Memory B cell (primary cell): Measurements from ENCODE around the gene VPREB3.

ENCODE experiments used
- ATAC-seq: fragments of 150-1000 bp; cut with Tn5 transposase; 2 replicates; pipeline ENCODE4 v1.10.0; 2021; ENCODE audit warnings: low read depth, mild to moderate bottlenecking, moderate library complexity
- DNase-seq, 2 donors: peaks; one replicate each; pipeline ENCODE4 v3.0.0; 2022; ENCODE audit warnings: low spot score in 2 of 2
- H3K27ac Mint-ChIP-seq: one replicate; pipeline ENCODE4 v1.8.0; 2022; ENCODE audit warnings: mild to moderate bottlenecking, moderate library complexity, mixed read lengths
- H3K27me3 Mint-ChIP-seq: one replicate; pipeline ENCODE4 v1.8.0; 2022; ENCODE audit warnings: mixed read lengths
- H3K36me3 Mint-ChIP-seq: one replicate; pipeline ENCODE4 v1.8.0; 2022; ENCODE audit warnings: mild to moderate bottlenecking, mixed read lengths
- H3K4me1 Mint-ChIP-seq: one replicate; pipeline ENCODE4 v1.8.0; 2022; ENCODE audit warnings: mixed read lengths
- H3K4me3 Mint-ChIP-seq: one replicate; pipeline ENCODE4 v1.8.0; 2022; ENCODE audit warnings: mild to moderate bottlenecking, moderate library complexity, mixed read lengths
- H3K9me3 Mint-ChIP-seq: one replicate; pipeline ENCODE4 v1.8.0; 2022; ENCODE audit warnings: mixed read lengths

Gene VPREB3

GRCh38 chr22:23787600-23787896 is 33.3 kb upstream of the VPREB3 start:
- Mint-ChIP-seq H3K36me3 (peaks cover 7% of the 10 kb centered on the region), H3K27me3 (no peaks in the 10 kb centered on the region), H3K9me3 (no peaks in the 10 kb centered on the region), H3K4me3 (peak overlapping the region; percentile 87), H3K4me1 (peaks cover 14% of the 10 kb centered on the region), H3K27ac (peak overlapping the region; percentile 86)
- DNase-seq (no peak), ATAC-seq (peak; percentile 21)

GRCh38 chr22:23786752-23787599 is 32.8 kb upstream of the VPREB3 start, which contains the start of gene SMARCB1:
Gene SMARCB1 (plus strand): TSS chr22:23786966. CDS start chr22:23787170, 204 bp downstream.
- H3K27me3 Mint-ChIP-seq = no peaks in the 10 kb centered on the region
- peak within 1 kb of the TSS; percentile 87 for H3K4me3 Mint-ChIP-seq
- peaks cover 14% of the 10 kb centered on the region for H3K4me1 Mint-ChIP-seq
- H3K9me3 Mint-ChIP-seq = no peaks in the 10 kb centered on the region
- H3K27ac Mint-ChIP-seq = peak within 1 kb of the TSS; percentile 86
- H3K36me3 Mint-ChIP-seq = peaks cover 7% of the 10 kb centered on the region
- ATAC-seq (peak; percentile 77), DNase-seq (peak; percentile 87 to 88)

GRCh38 chr22:23786261-23786710 is 32.1 kb upstream of the VPREB3 start:
- ATAC-seq = no peak
- Mint-ChIP-seq H3K27me3 (no peaks in the 10 kb centered on the region), H3K4me3 (peak overlapping the region; percentile 87), H3K4me1 (peaks cover 14% of the 10 kb centered on the region), H3K9me3 (no peaks in the 10 kb centered on the region), H3K27ac (peak overlapping the region; percentile 86), H3K36me3 (peaks cover 6% of the 10 kb centered on the region)
- no peak for DNase-seq

- Mint-ChIP-seq H3K4me3 (no peak overlapping the region), H3K4me1 (peaks cover 6% of the 10 kb centered on the region), H3K27me3 (no peaks in the 10 kb centered on the region), H3K36me3 (peaks cover 5% of the 10 kb centered on the region), H3K9me3 (no peaks in the 10 kb centered on the region), H3K27ac (no peak overlapping the region)
- DNase-seq (no peak), ATAC-seq (no peak)
Observed at GRCh38 chr22:23784215-23784732, 30.0 kb upstream of the VPREB3 start.

- H3K9me3 Mint-ChIP-seq = no peaks in the 10 kb centered on the region
- H3K27me3 Mint-ChIP-seq = no peaks in the 10 kb centered on the region
- no peak overlapping the region for H3K4me3 Mint-ChIP-seq
- DNase-seq = no peak
- no peak overlapping the region for H3K27ac Mint-ChIP-seq
- peaks cover 5% of the 10 kb centered on the region for H3K36me3 Mint-ChIP-seq
- peaks cover 4% of the 10 kb centered on the region for H3K4me1 Mint-ChIP-seq
- no peak for ATAC-seq
Observed at GRCh38 chr22:23783265-23784150, 29.3 kb upstream of the VPREB3 start.

- no peak for ATAC-seq
- H3K4me3 Mint-ChIP-seq = no peak overlapping the region
- no peaks in the 10 kb centered on the region for H3K27me3 Mint-ChIP-seq
- peaks cover 5% of the 10 kb centered on the region for H3K36me3 Mint-ChIP-seq
- H3K9me3 Mint-ChIP-seq = no peaks in the 10 kb centered on the region
- H3K27ac Mint-ChIP-seq = no peak overlapping the region
- H3K4me1 Mint-ChIP-seq = peaks cover 4% of the 10 kb centered on the region
- DNase-seq = no peak
Observed at GRCh38 chr22:23782703-23783102, 28.5 kb upstream of the VPREB3 start.

- no peak overlapping the region for H3K27ac Mint-ChIP-seq
- no peaks in the 10 kb centered on the region for H3K9me3 Mint-ChIP-seq
- DNase-seq (no peak), ATAC-seq (no peak)
- H3K36me3 Mint-ChIP-seq = peaks cover 5% of the 10 kb centered on the region
- peaks cover 4% of the 10 kb centered on the region for H3K4me1 Mint-ChIP-seq
- no peaks in the 10 kb centered on the region for H3K27me3 Mint-ChIP-seq
- H3K4me3 Mint-ChIP-seq = no peak overlapping the region
Observed at GRCh38 chr22:23782252-23782651, 28.0 kb upstream of the VPREB3 start.

- Mint-ChIP-seq H3K4me1 (peaks cover 3% of the 10 kb centered on the region), H3K9me3 (no peaks in the 10 kb centered on the region), H3K4me3 (no peak overlapping the region), H3K27ac (no peak overlapping the region), H3K27me3 (no peaks in the 10 kb centered on the region), H3K36me3 (peaks cover 5% of the 10 kb centered on the region)
- ATAC-seq (no peak), DNase-seq (no peak)
Observed at GRCh38 chr22:23781511-23782183, 27.4 kb upstream of the VPREB3 start.

GRCh38 chr22:23781065-23781464 is 26.8 kb upstream of the VPREB3 start:
- Mint-ChIP-seq H3K27ac (no peak overlapping the region), H3K9me3 (no peaks in the 10 kb centered on the region), H3K4me3 (no peak overlapping the region), H3K4me1 (peaks cover 3% of the 10 kb centered on the region), H3K27me3 (no peaks in the 10 kb centered on the region), H3K36me3 (peaks cover 5% of the 10 kb centered on the region)
- ATAC-seq (no peak), DNase-seq (no peak)

GRCh38 chr22:23780146-23780748 is 26.0 kb upstream of the VPREB3 start:
- DNase-seq (no peak), ATAC-seq (no peak)
- Mint-ChIP-seq H3K9me3 (no peaks in the 10 kb centered on the region), H3K36me3 (peaks cover 5% of the 10 kb centered on the region), H3K27me3 (no peaks in the 10 kb centered on the region), H3K27ac (no peak overlapping the region), H3K4me3 (no peak overlapping the region), H3K4me1 (peaks cover 7% of the 10 kb centered on the region)

- Mint-ChIP-seq H3K27ac (no peak overlapping the region), H3K9me3 (no peaks in the 10 kb centered on the region), H3K36me3 (peaks cover 5% of the 10 kb centered on the region), H3K4me1 (peaks cover 7% of the 10 kb centered on the region), H3K4me3 (no peak overlapping the region), H3K27me3 (no peaks in the 10 kb centered on the region)
- DNase-seq = no peak
- no peak for ATAC-seq
Observed at GRCh38 chr22:23779731-23780130, 25.5 kb upstream of the VPREB3 start.

- ATAC-seq (no peak), DNase-seq (no peak)
- no peaks in the 10 kb centered on the region for H3K27me3 Mint-ChIP-seq
- no peaks in the 10 kb centered on the region for H3K9me3 Mint-ChIP-seq
- H3K27ac Mint-ChIP-seq = no peak overlapping the region
- H3K4me1 Mint-ChIP-seq = peaks cover 5% of the 10 kb centered on the region
- H3K4me3 Mint-ChIP-seq = no peak overlapping the region
- peaks cover 5% of the 10 kb centered on the region for H3K36me3 Mint-ChIP-seq
Observed at GRCh38 chr22:23779083-23779482, 24.9 kb upstream of the VPREB3 start.

- no peak overlapping the region for H3K4me3 Mint-ChIP-seq
- DNase-seq = no peak
- H3K4me1 Mint-ChIP-seq = peaks cover 5% of the 10 kb centered on the region
- H3K36me3 Mint-ChIP-seq = peaks cover 5% of the 10 kb centered on the region
- H3K27me3 Mint-ChIP-seq = no peaks in the 10 kb centered on the region
- ATAC-seq = no peak
- no peak overlapping the region for H3K27ac Mint-ChIP-seq
- H3K9me3 Mint-ChIP-seq = no peaks in the 10 kb centered on the region
Observed at GRCh38 chr22:23778577-23778900, 24.3 kb upstream of the VPREB3 start.
